ENCODE measurements around the gene OTOP2.
"Not testable (repeated sequence)": the region's sequence is repeated elsewhere in the genome, so short reads cannot be mapped to it uniquely, and the experiment has no call there.

OTOP2 gene

GRCh38 chr17:74971069-74971841, 47.2 kb downstream of the OTOP2 start:
- no peak for DNase-seq (ENCODE audit: low spot score in 2 of 2)
- Histone ChIP-seq H3K4me1 (peaks cover 12% of the 10 kb centered on the region), H3K36me3 (replicated peaks) (no peaks in the 10 kb centered on the region), H3K27me3 (ENCODE audit: low read depth) (no peaks in the 10 kb centered on the region), H3K4me3 (peak overlapping the region; percentile 71), H3K9me3 (no peaks in the 10 kb centered on the region)
- in situ Hi-C loops (cut with MboI; ENCODE audit: low sequenced_read_pairs): no loop called here

GRCh38 chr17:74971842-74972106, 47.7 kb downstream of the OTOP2 start:
- Histone ChIP-seq H3K4me1 (peaks cover 12% of the 10 kb centered on the region), H3K4me3 (peak overlapping the region; percentile 71), H3K36me3 (replicated peaks) (no peaks in the 10 kb centered on the region), H3K9me3 (no peaks in the 10 kb centered on the region), H3K27me3 (ENCODE audit: low read depth) (no peaks in the 10 kb centered on the region)
- in situ Hi-C loops (cut with MboI; ENCODE audit: low sequenced_read_pairs): no loop called here
- no peak for DNase-seq (ENCODE audit: low spot score in 2 of 2)

GRCh38 chr17:74972107-74972972, 48.3 kb downstream of the OTOP2 start, which contains the start of gene HID1:
Gene HID1, minus strand, starts transcription at chr17:74972759. Its CDS starts 103 bp downstream, at chr17:74972656.
- in situ Hi-C loops (cut with MboI; ENCODE audit: low sequenced_read_pairs): no loop called here
- DNase-seq (ENCODE audit: low spot score in 2 of 2): peak; percentile 49 to 89

GRCh38 chr17:74972973-74973328, 48.9 kb downstream of the OTOP2 start:
- in situ Hi-C loops (cut with MboI; ENCODE audit: low sequenced_read_pairs): no loop called here
- no peak for DNase-seq (ENCODE audit: low spot score in 2 of 2)
- Histone ChIP-seq H3K36me3 (replicated peaks) (no peaks in the 10 kb centered on the region), H3K4me1 (peaks cover 12% of the 10 kb centered on the region), H3K9me3 (no peaks in the 10 kb centered on the region), H3K4me3 (peak overlapping the region; percentile 71), H3K27me3 (ENCODE audit: low read depth) (no peaks in the 10 kb centered on the region)

More at GRCh38 chr17:74972107-74972972, 48.3 kb downstream of the OTOP2 start, which contains the start of gene HID1:
- Histone ChIP-seq H3K4me1 (peaks cover 12% of the 10 kb centered on the region), H3K36me3 (replicated peaks) (no peaks in the 10 kb centered on the region), H3K9me3 (no peaks in the 10 kb centered on the region), H3K4me3 (peak within 1 kb of the TSS; percentile 71), H3K27me3 (ENCODE audit: low read depth) (no peaks in the 10 kb centered on the region)

GRCh38 chr17:74975943-74976342, 51.9 kb downstream of the OTOP2 start:
- Histone ChIP-seq H3K9me3 (no peaks in the 10 kb centered on the region), H3K4me3 (no peak overlapping the region), H3K36me3 (replicated peaks) (no peaks in the 10 kb centered on the region), H3K4me1 (peaks cover 12% of the 10 kb centered on the region), H3K27me3 (ENCODE audit: low read depth) (no peaks in the 10 kb centered on the region)
- DNase-seq (ENCODE audit: low spot score in 2 of 2): no peak
- in situ Hi-C loops (cut with MboI; ENCODE audit: low sequenced_read_pairs): no loop called here

GRCh38 chr17:74977802-74978201, 53.7 kb downstream of the OTOP2 start:
- H3K4me1 ChIP-seq: peaks cover 16% of the 10 kb centered on the region
- H3K27me3 ChIP-seq (ENCODE audit: low read depth): no peaks in the 10 kb centered on the region
- H3K9me3 ChIP-seq: no peaks in the 10 kb centered on the region
- DNase-seq (ENCODE audit: low spot score in 2 of 2): no peak
- in situ Hi-C loops (cut with MboI; ENCODE audit: low sequenced_read_pairs): no loop called here
- no peak overlapping the region for H3K4me3 ChIP-seq
- H3K36me3 ChIP-seq (replicated peaks): no peaks in the 10 kb centered on the region

- H3K27me3 ChIP-seq (ENCODE audit: low read depth): no peaks in the 10 kb centered on the region
- in situ Hi-C loops (cut with MboI; ENCODE audit: low sequenced_read_pairs): no loop called here
Observed at GRCh38 chr17:74978240-74978639, 54.2 kb downstream of the OTOP2 start.

GRCh38 chr17:74979408-74980146, 55.5 kb downstream of the OTOP2 start:
- Histone ChIP-seq H3K9me3 (no peaks in the 10 kb centered on the region), H3K27me3 (ENCODE audit: low read depth) (no peaks in the 10 kb centered on the region), H3K4me1 (peaks cover 18% of the 10 kb centered on the region), H3K36me3 (replicated peaks) (no peaks in the 10 kb centered on the region; the same call in 1 of the 2 replicates), H3K4me3 (no peak overlapping the region)
- DNase-seq (ENCODE audit: low spot score in 2 of 2): no peak
- in situ Hi-C loops (cut with MboI; ENCODE audit: low sequenced_read_pairs): no loop called here

More at GRCh38 chr17:74978240-74978639, 54.2 kb downstream of the OTOP2 start:
- no peaks in the 10 kb centered on the region for H3K9me3 ChIP-seq
- no peak overlapping the region for H3K4me3 ChIP-seq
- H3K4me1 ChIP-seq: peaks cover 18% of the 10 kb centered on the region
- H3K36me3 ChIP-seq (replicated peaks): no peaks in the 10 kb centered on the region; the same call in 1 of the 2 replicates
- DNase-seq (ENCODE audit: low spot score in 2 of 2): no peak

- no peaks in the 10 kb centered on the region for H3K27me3 ChIP-seq (ENCODE audit: low read depth)
- H3K9me3 ChIP-seq: no peaks in the 10 kb centered on the region
- peaks cover 14% of the 10 kb centered on the region for H3K4me1 ChIP-seq
- in situ Hi-C loops (cut with MboI; ENCODE audit: low sequenced_read_pairs): no loop called here
- H3K4me3 ChIP-seq: peak overlapping the region; percentile 58
- H3K36me3 ChIP-seq (replicated peaks): no peaks in the 10 kb centered on the region; the same call in 1 of the 2 replicates
- DNase-seq (ENCODE audit: low spot score in 2 of 2): no peak
Observed at GRCh38 chr17:74981318-74981978, 57.4 kb downstream of the OTOP2 start.

GRCh38 chr17:74981979-74982662, 58.0 kb downstream of the OTOP2 start:
- in situ Hi-C loops (cut with MboI; ENCODE audit: low sequenced_read_pairs): no loop called here
- DNase-seq (ENCODE audit: low spot score in 2 of 2): peak; percentile 77 to 91
- no peaks in the 10 kb centered on the region for H3K9me3 ChIP-seq
- H3K4me3 ChIP-seq: peak overlapping the region; percentile 58
- peaks cover 17% of the 10 kb centered on the region for H3K4me1 ChIP-seq
- no peaks in the 10 kb centered on the region for H3K27me3 ChIP-seq (ENCODE audit: low read depth)
- no peaks in the 10 kb centered on the region; the same call in 1 of the 2 replicates for H3K36me3 ChIP-seq (replicated peaks)

- H3K27me3 ChIP-seq (ENCODE audit: low read depth); in situ Hi-C loops (cut with MboI; ENCODE audit: low sequenced_read_pairs); H3K9me3 ChIP-seq; H3K36me3 ChIP-seq (replicated peaks); DNase-seq (ENCODE audit: low spot score in 2 of 2): not testable (repeated sequence)
- Histone ChIP-seq H3K4me1 (peaks cover 18% of the 10 kb centered on the region), H3K4me3 (peak overlapping the region; percentile 58)
Observed at GRCh38 chr17:74982663-74983313, 58.7 kb downstream of the OTOP2 start.
